ENCODE measurements around the gene MGAT1.

DNA sequence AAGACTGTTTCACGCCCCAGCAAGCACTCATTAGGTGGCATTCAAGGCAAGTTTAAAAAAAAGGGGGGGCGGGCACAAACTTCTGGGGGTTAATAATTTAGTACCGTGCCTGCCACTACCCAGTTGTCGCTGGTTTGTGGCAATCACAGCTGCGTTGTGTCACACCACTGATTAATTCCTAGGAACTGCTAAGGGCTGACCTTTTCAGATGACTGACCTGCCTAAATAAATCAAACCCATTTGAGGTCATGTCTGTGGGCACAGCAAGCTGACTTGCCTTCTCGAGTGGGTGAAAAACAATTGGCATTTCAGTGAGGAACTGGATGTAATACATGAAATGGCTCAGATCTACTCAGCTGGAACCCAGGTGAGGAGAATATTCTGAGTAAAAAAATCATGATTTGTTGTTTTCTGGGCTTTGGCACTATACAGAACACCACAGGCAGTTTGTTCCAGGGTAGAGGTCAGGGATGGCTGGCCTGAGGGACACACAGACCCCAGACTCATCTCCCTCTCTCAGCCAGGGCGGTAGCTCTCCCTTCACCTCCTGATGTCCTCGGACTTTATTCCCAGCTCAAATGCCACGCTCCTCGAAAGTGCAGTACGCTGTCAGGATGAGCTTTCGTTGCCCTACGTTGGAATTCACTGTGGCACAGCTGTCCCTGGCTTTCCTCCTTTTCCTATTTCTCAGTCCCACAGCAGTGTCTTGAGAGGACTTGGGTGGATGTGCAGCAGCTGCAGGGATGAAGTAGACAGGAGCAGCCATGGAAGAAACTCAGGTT is 15.5 kb upstream of the MGAT1 start:
- TF ChIP-seq POLR2A (IDR thresholded peaks at IDR 0.05) (no peak), CTCF (IDR thresholded peaks at IDR 0.05) (no peak)

Data from lower leg skin (tissue), 3 donors.